K562 (cell line): ENCODE results near the gene IL10. TPM values are rescaled to one million over a fixed set of nuclear protein-coding genes. Genes with fewer than 3 reads are reported as not detected.

Experiments
- ATAC-seq: fragments of 200-7000 bp; cut with Tn5 transposase; 3 replicates; pipeline ENCODE4 v1.9.1; 2020; ENCODE audit warnings: moderate library complexity
- BruUV-seq: library from RNA; stranded (reverse); fragments of 400-500 nt; replicated peaks from 2 replicates; lab custom pipeline; 2021; lab: Mats Ljungman, UMichigan
- CTCF ChIA-PET: fragments of 300-600 bp; formaldehyde crosslinking; extraction: SDS; loops from one replicate; lab custom pipeline; 2021; ENCODE audit warnings: low intra/inter-chr PET ratio; lab: Yijun Ruan, JAX
- POLR2A ChIA-PET: fragments of 300-600, 350-650 bp; sonication (Branson Sonifier 250); formaldehyde crosslinking; extraction: SDS; loops from one replicate; lab custom pipeline; 2021; ENCODE audit warnings: antibody characterized with exemption, inconsistent platforms; lab: Yijun Ruan, JAX
- DNase-seq, 4 experiments: peaks; one replicate each; pipeline versions ENCODE4 v3.0.0 to v3.0.0-alpha.2; 2011 to 2018; ENCODE audit warnings: low spot score in 3 of 4, mixed read lengths in 3 of 4; ENCODE audit errors: extremely low read depth in 1 of 4
- FAIRE-seq: peaks from 2 replicates; lab custom pipeline; 2011; peaks lifted over from hg19 to GRCh38; lab: Jason Lieb, UNC
- H2AFZ ChIP-seq: 2 replicates; pipeline ENCODE4 v1.6.0; 2011; ENCODE audit warnings: low read depth, low read length, control low read depth, inconsistent platforms
- H3K27ac ChIP-seq: fragments of 200-600 bp; 3 replicates; pipeline ENCODE4 v1.8.0; 2011; ENCODE audit warnings: low read depth, mild to moderate bottlenecking, control low read depth, inconsistent platforms, low read length, moderate library complexity, mixed read lengths; ENCODE audit errors: extremely low read depth
- H3K27me3 ChIP-seq, 2 experiments: fragments of 300-600 bp in 1 of 2; 2 replicates in 1 of 2; 3 replicates in 1 of 2; pipeline versions ENCODE4 v1.6.0 to v1.8.0; 2011; ENCODE audit warnings: inconsistent platforms in 2 of 2, low read length in 2 of 2, mild to moderate bottlenecking in 1 of 2, mixed read lengths in 1 of 2, moderate library complexity in 1 of 2; ENCODE audit not compliant: control insufficient read depth in 2 of 2, insufficient read depth in 2 of 2
- H3K36me3 ChIP-seq: fragments of 300-600 bp; 3 replicates; pipeline ENCODE4 v1.8.0; 2011; ENCODE audit warnings: mild to moderate bottlenecking, low read length, inconsistent platforms; ENCODE audit not compliant: control insufficient read depth, insufficient read depth
- H3K4me1 ChIP-seq, 2 experiments: fragments of 200-600 bp in 1 of 2; replicated peaks in 1 of 2; 2 replicates in 1 of 2; 3 replicates in 1 of 2; pipeline versions ENCODE4 v1.5.1 to v1.8.0; 2011; ENCODE audit warnings: inconsistent platforms in 2 of 2, low read length in 2 of 2, mild to moderate bottlenecking in 1 of 2, mixed read lengths in 1 of 2, moderate library complexity in 1 of 2; ENCODE audit not compliant: control insufficient read depth in 2 of 2, insufficient read depth in 2 of 2
- H3K4me2 ChIP-seq: 2 replicates; pipeline ENCODE4 v1.6.1; 2011; ENCODE audit warnings: low read length, control low read depth, inconsistent platforms, mixed read lengths; ENCODE audit not compliant: insufficient read depth
- H3K4me3 ChIP-seq: fragments of 200-600 bp; sonication (generic), shearing (Covaris generic); 2 replicates; pipeline ENCODE4 v1.5.1; 2016; ENCODE audit warnings: control low read depth, inconsistent platforms
- H3K79me2 ChIP-seq: fragments of 200-600 bp; 3 replicates; pipeline ENCODE4 v1.8.0; 2011; ENCODE audit warnings: low read length, inconsistent platforms; ENCODE audit not compliant: control insufficient read depth, insufficient read depth
- H3K9ac ChIP-seq, 2 experiments: 2 replicates each; pipeline versions ENCODE4 v1.6.0 to v1.6.1; 2011; ENCODE audit warnings: low read depth in 2 of 2, low read length in 2 of 2, control low read depth in 1 of 2, inconsistent platforms in 1 of 2, mild to moderate bottlenecking in 1 of 2, mixed read lengths in 1 of 2; ENCODE audit not compliant: insufficient read depth in 1 of 2
- H3K9me1 ChIP-seq: one replicate; pipeline ENCODE4 v1.6.0; 2011; ENCODE audit warnings: inconsistent platforms, mild to moderate bottlenecking, low read length, moderate library complexity; ENCODE audit not compliant: control insufficient read depth, insufficient read depth
- H3K9me3 ChIP-seq: replicated peaks from 2 replicates; pipeline ENCODE4 v1.5.1; 2011; ENCODE audit warnings: low read depth, low read length, inconsistent platforms; ENCODE audit not compliant: control insufficient read depth, insufficient read depth
- H4K20me1 ChIP-seq: replicated peaks from 2 replicates; pipeline ENCODE4 v1.6.1; 2011; ENCODE audit warnings: low read length, inconsistent platforms, mixed read lengths; ENCODE audit not compliant: control insufficient read depth, insufficient read depth
- HNRNPUL1 ChIP-seq: fragments of 200-400 bp; formaldehyde crosslinking; IDR thresholded peaks from 2 replicates; pipeline ENCODE4 v1.6.1; 2017; ENCODE audit warnings: low read length
- POLR3A ChIP-seq: IDR thresholded peaks from 2 replicates; pipeline ENCODE4 v1.6.1; 2011; ENCODE audit warnings: borderline replicate concordance, mild to moderate bottlenecking, moderate library complexity; ENCODE audit not compliant: insufficient read length, insufficient read depth; ENCODE audit errors: extremely low read depth
- STAG1 ChIP-seq: sonication (generic); formaldehyde crosslinking; IDR thresholded peaks from 2 replicates; pipeline ENCODE4 v1.5.0; 2020; ENCODE audit warnings: missing genetic modification reagents, borderline replicate concordance
- TAF1 ChIP-seq: IDR thresholded peaks from 2 replicates; pipeline ENCODE4 v1.6.1; 2011; ENCODE audit warnings: mild to moderate bottlenecking, low read length, moderate library complexity; ENCODE audit not compliant: insufficient read depth, control insufficient read depth, severe bottlenecking; ENCODE audit errors: extremely low read depth
- ZNF785 ChIP-seq: fragments of 250-450 bp; sonication (Bioruptor Pico); IDR thresholded peaks from 2 replicates; pipeline ENCODE4 v1.4.0; 2020; ENCODE audit warnings: mild to moderate bottlenecking
- WGBS: fragments of 100-300 bp; shearing (Covaris generic); methylation state at CpG from one replicate; pipeline ENCODE4 v1.1.6; 2016; ENCODE audit warnings: low coverage, mixed read lengths; ENCODE audit not compliant: insufficient coverage; ENCODE audit errors: missing lambda C conversion rate; 5-methylcytosine and 5-hydroxymethylcytosine counted together
- in situ Hi-C: fragments of 300-500 bp; cut with MboI; formaldehyde crosslinking; loops from 4 replicates; pipeline ENCODE4 v1.15.0; 2018; ENCODE audit warnings: inconsistent platforms, mixed read lengths
- intact Hi-C: fragments of 100-400 bp; cut with micrococcal nuclease; formaldehyde crosslinking; loops from 2 replicates; pipeline ENCODE4 v1.14.2; 2022
- polyA plus RNA-seq, 8 experiments: library from polyadenylated mRNA; depleted of rRNA in 4 of 8; stranded (reverse) in 5 of 8; unstranded in 3 of 8; fragments of >200 nt; fragmentation: Nextera tagmentation in 2 of 8; fragmentation: Illumina TruSeq in 1 of 8; extraction: Ambion mirVana in 2 of 8; extraction: Trizol in 1 of 8; gene quantifications; 2 replicates each; pipeline versions ENCODE4 v1.2.1 to v1.2.3, GENCODE V29; 2011 to 2014; ENCODE audit warnings: inconsistent platforms in 1 of 8, missing spikeins in 1 of 8
- total RNA-seq, 7 experiments: library from RNA; depleted of rRNA in 6 of 7; stranded (reverse); fragments of >200 nt in 6 of 7; fragmentation: Illumina TruSeq in 2 of 7; extraction: Trizol in 2 of 7; gene quantifications; 2 replicates each; pipeline versions ENCODE4 v1.2.1 to v1.2.3, GENCODE V29; 2011 to 2021; ENCODE audit warnings: low replicate concordance in 1 of 7
- TF ChIP-seq, protein P1 (sequence below): sonication (generic); formaldehyde crosslinking; IDR thresholded peaks from 2 replicates; pipeline ENCODE4 v1.8.0; 2022; ENCODE audit warnings: mild to moderate bottlenecking, missing genetic modification reagents
- TF ChIP-seq, protein P2 (sequence below): sonication (generic); formaldehyde crosslinking; IDR thresholded peaks from 2 replicates; pipeline ENCODE4 v1.8.0; 2023; ENCODE audit warnings: missing genetic modification reagents, mild to moderate bottlenecking, borderline replicate concordance

Gene IL10
- total and polyA plus RNA-seq, 9 of the 15 experiments (the other 6 are each of a cell fraction or from before 2014, with no cell fraction given): 0.29 TPM; not detected in 8

DNA sequence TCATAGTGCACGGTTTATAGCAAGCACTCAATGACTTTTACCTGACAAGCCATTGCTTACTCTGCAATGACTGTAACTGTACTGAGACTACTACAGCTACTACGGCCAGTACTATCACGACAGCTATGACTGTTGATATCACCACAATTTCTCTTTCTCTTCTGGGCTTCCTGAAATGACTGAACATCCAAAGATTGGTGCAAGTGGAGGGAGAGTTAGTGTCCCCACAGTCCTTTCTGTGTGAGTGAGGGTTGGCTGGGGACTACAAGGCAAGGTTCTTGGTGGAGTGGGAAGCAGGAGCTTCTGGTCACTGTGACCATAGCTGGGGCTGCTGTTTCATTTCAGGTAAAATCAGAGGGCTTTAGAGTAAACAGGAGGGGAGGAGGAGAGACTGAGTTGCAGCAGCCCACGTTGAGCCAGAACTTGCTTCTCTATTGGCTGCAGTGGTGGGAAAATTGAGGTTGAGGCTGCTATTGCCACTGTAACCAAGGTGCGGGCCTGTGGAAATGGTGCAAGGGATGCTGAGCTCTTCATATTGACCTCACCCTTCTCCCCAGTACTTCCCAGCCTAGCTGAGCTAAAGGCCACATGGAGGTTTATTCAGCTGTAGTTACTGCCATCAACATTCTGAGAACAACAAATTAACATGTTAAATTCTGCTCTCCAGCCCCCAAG lies 14.1 kb upstream of the IL10 start:
- Histone ChIP-seq H3K4me2 (no peak overlapping the region), H2AFZ (no peak overlapping the region), H3K27ac (no peak overlapping the region), H3K4me3 (no peak overlapping the region), H3K36me3 (no peaks in the 10 kb centered on the region), H3K9me1 (no peaks in the 10 kb centered on the region), H3K9ac (no peak overlapping the region), H3K4me1 (no peaks in the 10 kb centered on the region), H3K9me3 (no peaks in the 10 kb centered on the region), H3K27me3 (peaks cover 55 to 56% of the 10 kb centered on the region in 2 experiments), H4K20me1 (no peaks in the 10 kb centered on the region), H3K79me2 (no peaks in the 10 kb centered on the region)
- DNase-seq: no peak
- CTCF ChIA-PET: interaction anchor here (0.7 kb wide), 1 partner anchor 102 kb away, joined by 3 read pairs; no protein-coding TSS in a partner anchor
- no TSS peak for BruUV-seq
- no peak for ATAC-seq
- WGBS: 5% methylated on average over 5 of the region's 5 CpGs
- no peak for FAIRE-seq
- in situ Hi-C loops: no loop called here
- intact Hi-C loops: no loop called here
- 0 out of 2 replicates have a peak, but pooled peaks have one; percentile 24 for TF ChIP-seq STAG1
- TF ChIP-seq, protein P1, sequence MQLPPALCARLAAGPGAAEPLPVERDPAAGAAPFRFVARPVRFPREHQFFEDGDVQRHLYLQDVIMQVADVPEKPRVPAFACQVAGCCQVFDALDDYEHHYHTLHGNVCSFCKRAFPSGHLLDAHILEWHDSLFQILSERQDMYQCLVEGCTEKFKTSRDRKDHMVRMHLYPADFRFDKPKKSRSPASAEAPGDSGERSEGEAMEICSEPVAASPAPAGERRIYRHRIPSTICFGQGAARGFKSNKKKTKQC: no peak
- POLR2A ChIA-PET: interaction anchor here (0.7 to 1.2 kb wide), 4 partner anchors 9 to 19 kb away, joined by 3 to 4 read pairs (median 4); no protein-coding TSS in a partner anchor

DNA sequence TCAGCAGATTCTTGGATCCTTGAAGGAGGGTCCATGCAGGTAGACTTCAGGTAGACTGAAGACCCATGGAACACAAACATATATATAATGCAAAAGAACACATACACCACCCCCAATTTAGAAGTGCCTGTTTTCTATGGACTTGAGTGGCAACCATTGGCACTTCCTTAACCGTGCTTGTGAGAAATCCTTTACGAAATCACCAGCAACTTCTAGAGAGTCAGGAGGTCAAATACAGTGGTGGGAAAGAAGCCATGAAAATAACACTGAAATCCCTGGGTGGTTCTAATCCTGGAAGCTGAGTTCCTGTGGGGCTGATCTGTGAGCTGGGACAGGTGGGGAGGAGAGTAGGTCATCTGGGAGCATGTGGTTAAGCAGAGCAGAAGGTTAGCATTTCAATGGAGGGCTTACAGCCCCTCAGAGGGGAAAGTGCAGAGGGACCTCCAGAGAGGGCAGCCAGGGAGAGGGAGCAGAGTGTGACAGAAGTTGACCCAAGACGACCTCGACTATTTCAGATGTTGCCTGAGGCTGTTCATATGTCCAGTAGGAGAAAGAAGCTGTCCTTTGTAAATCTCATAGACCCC lies 13.0 kb upstream of the IL10 start:
- no peak overlapping the region for H3K27ac ChIP-seq
- no peak overlapping the region for H3K9ac ChIP-seq
- H3K27me3 ChIP-seq: peaks cover 45 to 48% of the 10 kb centered on the region in 2 experiments
- POLR2A ChIA-PET: interaction anchor here (0.5 to 0.9 kb wide), 2 partner anchors 16 to 18 kb away, joined by 4 read pairs; no protein-coding TSS in a partner anchor
- no peaks in the 10 kb centered on the region for H3K79me2 ChIP-seq
- no peak for ATAC-seq
- H3K4me2 ChIP-seq: no peak overlapping the region
- BruUV-seq: no TSS peak
- DNase-seq: no peak
- H3K9me1 ChIP-seq: no peaks in the 10 kb centered on the region
- H3K9me3 ChIP-seq: no peaks in the 10 kb centered on the region
- intact Hi-C loops: no loop called here
- in situ Hi-C loops: no loop called here
- H3K4me3 ChIP-seq: no peak overlapping the region
- H3K36me3 ChIP-seq: no peaks in the 10 kb centered on the region
- H3K4me1 ChIP-seq: no peaks in the 10 kb centered on the region
- no peaks in the 10 kb centered on the region for H4K20me1 ChIP-seq
- no peak overlapping the region for H2AFZ ChIP-seq
- CTCF ChIA-PET: interaction anchor here (0.5 kb wide), 1 partner anchor 150 kb away, joined by 3 read pairs; the partner anchor contains the start of gene DYRK3
- FAIRE-seq: no peak
- 4% methylated on average over 4 of the region's 4 CpGs for WGBS
- TF ChIP-seq TAF1: no peak
- TF ChIP-seq ZNF785: no peak
- TF ChIP-seq, protein P2, sequence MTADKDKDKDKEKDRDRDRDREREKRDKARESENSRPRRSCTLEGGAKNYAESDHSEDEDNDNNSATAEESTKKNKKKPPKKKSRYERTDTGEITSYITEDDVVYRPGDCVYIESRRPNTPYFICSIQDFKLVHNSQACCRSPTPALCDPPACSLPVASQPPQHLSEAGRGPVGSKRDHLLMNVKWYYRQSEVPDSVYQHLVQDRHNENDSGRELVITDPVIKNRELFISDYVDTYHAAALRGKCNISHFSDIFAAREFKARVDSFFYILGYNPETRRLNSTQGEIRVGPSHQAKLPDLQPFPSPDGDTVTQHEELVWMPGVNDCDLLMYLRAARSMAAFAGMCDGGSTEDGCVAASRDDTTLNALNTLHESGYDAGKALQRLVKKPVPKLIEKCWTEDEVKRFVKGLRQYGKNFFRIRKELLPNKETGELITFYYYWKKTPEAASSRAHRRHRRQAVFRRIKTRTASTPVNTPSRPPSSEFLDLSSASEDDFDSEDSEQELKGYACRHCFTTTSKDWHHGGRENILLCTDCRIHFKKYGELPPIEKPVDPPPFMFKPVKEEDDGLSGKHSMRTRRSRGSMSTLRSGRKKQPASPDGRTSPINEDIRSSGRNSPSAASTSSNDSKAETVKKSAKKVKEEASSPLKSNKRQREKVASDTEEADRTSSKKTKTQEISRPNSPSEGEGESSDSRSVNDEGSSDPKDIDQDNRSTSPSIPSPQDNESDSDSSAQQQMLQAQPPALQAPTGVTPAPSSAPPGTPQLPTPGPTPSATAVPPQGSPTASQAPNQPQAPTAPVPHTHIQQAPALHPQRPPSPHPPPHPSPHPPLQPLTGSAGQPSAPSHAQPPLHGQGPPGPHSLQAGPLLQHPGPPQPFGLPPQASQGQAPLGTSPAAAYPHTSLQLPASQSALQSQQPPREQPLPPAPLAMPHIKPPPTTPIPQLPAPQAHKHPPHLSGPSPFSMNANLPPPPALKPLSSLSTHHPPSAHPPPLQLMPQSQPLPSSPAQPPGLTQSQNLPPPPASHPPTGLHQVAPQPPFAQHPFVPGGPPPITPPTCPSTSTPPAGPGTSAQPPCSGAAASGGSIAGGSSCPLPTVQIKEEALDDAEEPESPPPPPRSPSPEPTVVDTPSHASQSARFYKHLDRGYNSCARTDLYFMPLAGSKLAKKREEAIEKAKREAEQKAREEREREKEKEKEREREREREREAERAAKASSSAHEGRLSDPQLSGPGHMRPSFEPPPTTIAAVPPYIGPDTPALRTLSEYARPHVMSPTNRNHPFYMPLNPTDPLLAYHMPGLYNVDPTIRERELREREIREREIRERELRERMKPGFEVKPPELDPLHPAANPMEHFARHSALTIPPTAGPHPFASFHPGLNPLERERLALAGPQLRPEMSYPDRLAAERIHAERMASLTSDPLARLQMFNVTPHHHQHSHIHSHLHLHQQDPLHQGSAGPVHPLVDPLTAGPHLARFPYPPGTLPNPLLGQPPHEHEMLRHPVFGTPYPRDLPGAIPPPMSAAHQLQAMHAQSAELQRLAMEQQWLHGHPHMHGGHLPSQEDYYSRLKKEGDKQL (CRISPR knock-in tag): no peak
- TF ChIP-seq HNRNPUL1: no peak
- no peak for TF ChIP-seq POLR3A
